ENCODE data around the gene CPXM1. TPM values are rescaled to one million over a fixed set of nuclear protein-coding genes. Genes with fewer than 3 reads are reported as not detected.
"Not testable (repeated sequence)": the region's sequence is repeated elsewhere in the genome, so short reads cannot be mapped to it uniquely, and the experiment has no call there.

Gene CPXM1
- total RNA-seq, 1 donor from 2014 or later = 1.5 TPM

- H3K36me3 Mint-ChIP-seq (ENCODE audit: low read depth) = no peaks in the 10 kb centered on the region
- peaks cover 6% of the 10 kb centered on the region for H3K4me1 Mint-ChIP-seq (ENCODE audit: low read depth)
- H3K4me3 Mint-ChIP-seq (ENCODE audit: low read depth) = no peak overlapping the region
- H3K27ac Mint-ChIP-seq = no peak overlapping the region
- H3K9me3 Mint-ChIP-seq = no peaks in the 10 kb centered on the region
- no peak for DNase-seq (ENCODE audit: low spot score)
- peaks cover 34% of the 10 kb centered on the region for H3K27me3 Mint-ChIP-seq (ENCODE audit: low read depth)
- intact Hi-C loops (cut with micrococcal nuclease) = no loop called here
These were observed 5.5 kb downstream of the CPXM1 start for GRCh38 chr20:2794866-2795447.

- H3K27me3 Mint-ChIP-seq (ENCODE audit: low read depth) = peaks cover 30% of the 10 kb centered on the region
- H3K36me3 Mint-ChIP-seq (ENCODE audit: low read depth) = no peaks in the 10 kb centered on the region
- intact Hi-C loops (cut with micrococcal nuclease) = no loop called here
These were observed 6.2 kb downstream of the CPXM1 start for GRCh38 chr20:2794202-2794748.

GRCh38 chr20:2793471-2793870 is 7.0 kb downstream of the CPXM1 start:
- intact Hi-C loops (cut with micrococcal nuclease) = no loop called here

More at GRCh38 chr20:2794202-2794748, 6.2 kb downstream of the CPXM1 start:
- Mint-ChIP-seq H3K9me3 (no peaks in the 10 kb centered on the region), H3K27ac (no peak overlapping the region), H3K4me3 (ENCODE audit: low read depth) (no peak overlapping the region), H3K4me1 (ENCODE audit: low read depth) (no peaks in the 10 kb centered on the region)
- no peak for DNase-seq (ENCODE audit: low spot score)

GRCh38 chr20:2783908-2784566 is 16.4 kb downstream of the CPXM1 start:
- no peak overlapping the region for H3K27ac Mint-ChIP-seq
- intact Hi-C loops (cut with micrococcal nuclease) = no loop called here
- no peak overlapping the region for H3K4me3 Mint-ChIP-seq (ENCODE audit: low read depth)
- no peaks in the 10 kb centered on the region for H3K36me3 Mint-ChIP-seq (ENCODE audit: low read depth)
- DNase-seq (ENCODE audit: low spot score) = no peak
- peaks cover 24% of the 10 kb centered on the region for H3K27me3 Mint-ChIP-seq (ENCODE audit: low read depth)
- peaks cover 3% of the 10 kb centered on the region for H3K4me1 Mint-ChIP-seq (ENCODE audit: low read depth)
- H3K9me3 Mint-ChIP-seq = no peaks in the 10 kb centered on the region

More at GRCh38 chr20:2793471-2793870, 7.0 kb downstream of the CPXM1 start:
- no peak for DNase-seq (ENCODE audit: low spot score)
- H3K36me3 Mint-ChIP-seq (ENCODE audit: low read depth) = no peaks in the 10 kb centered on the region
- H3K27me3 Mint-ChIP-seq (ENCODE audit: low read depth) = peaks cover 23% of the 10 kb centered on the region
- H3K27ac Mint-ChIP-seq = no peak overlapping the region
- no peaks in the 10 kb centered on the region for H3K4me1 Mint-ChIP-seq (ENCODE audit: low read depth)
- H3K4me3 Mint-ChIP-seq (ENCODE audit: low read depth) = no peak overlapping the region
- no peaks in the 10 kb centered on the region for H3K9me3 Mint-ChIP-seq

GRCh38 chr20:2780948-2781347 is 19.5 kb downstream of the CPXM1 start:
- intact Hi-C loops (cut with micrococcal nuclease) = no loop called here
- peaks cover 3% of the 10 kb centered on the region for H3K4me1 Mint-ChIP-seq (ENCODE audit: low read depth)
- H3K27ac Mint-ChIP-seq = no peak overlapping the region
- no peaks in the 10 kb centered on the region for H3K9me3 Mint-ChIP-seq
- no peaks in the 10 kb centered on the region for H3K36me3 Mint-ChIP-seq (ENCODE audit: low read depth)
- no peak for DNase-seq (ENCODE audit: low spot score)
- H3K27me3 Mint-ChIP-seq (ENCODE audit: low read depth) = peaks cover 21% of the 10 kb centered on the region
- no peak overlapping the region for H3K4me3 Mint-ChIP-seq (ENCODE audit: low read depth)

GRCh38 chr20:2778602-2779321 is 21.7 kb downstream of the CPXM1 start:
- peaks cover 3% of the 10 kb centered on the region for H3K4me1 Mint-ChIP-seq (ENCODE audit: low read depth)
- no peak overlapping the region for H3K27ac Mint-ChIP-seq
- H3K36me3 Mint-ChIP-seq (ENCODE audit: low read depth) = no peaks in the 10 kb centered on the region
- peaks cover 15% of the 10 kb centered on the region for H3K27me3 Mint-ChIP-seq (ENCODE audit: low read depth)
- DNase-seq (ENCODE audit: low spot score) = no peak
- H3K4me3 Mint-ChIP-seq (ENCODE audit: low read depth) = no peak overlapping the region
- H3K9me3 Mint-ChIP-seq = no peaks in the 10 kb centered on the region
- intact Hi-C loops (cut with micrococcal nuclease) = no loop called here

GRCh38 chr20:2775139-2775538 is 25.3 kb downstream of the CPXM1 start:
- intact Hi-C loops (cut with micrococcal nuclease) = no loop called here
- Mint-ChIP-seq H3K27ac (no peak overlapping the region), H3K27me3 (ENCODE audit: low read depth) (peaks cover 8% of the 10 kb centered on the region), H3K36me3 (ENCODE audit: low read depth) (no peaks in the 10 kb centered on the region), H3K9me3 (no peaks in the 10 kb centered on the region), H3K4me3 (ENCODE audit: low read depth) (no peak overlapping the region), H3K4me1 (ENCODE audit: low read depth) (peaks cover 5% of the 10 kb centered on the region)
- no peak for DNase-seq (ENCODE audit: low spot score)

GRCh38 chr20:2773812-2774211 is 26.6 kb downstream of the CPXM1 start:
- Mint-ChIP-seq H3K36me3 (ENCODE audit: low read depth) (no peaks in the 10 kb centered on the region), H3K27me3 (ENCODE audit: low read depth) (peaks cover 8% of the 10 kb centered on the region), H3K27ac (no peak overlapping the region), H3K9me3 (no peaks in the 10 kb centered on the region), H3K4me1 (ENCODE audit: low read depth) (peaks cover 5% of the 10 kb centered on the region), H3K4me3 (ENCODE audit: low read depth) (no peak overlapping the region)
- intact Hi-C loops (cut with micrococcal nuclease) = no loop called here
- no peak for DNase-seq (ENCODE audit: low spot score)

GRCh38 chr20:2771631-2772080 is 28.8 kb downstream of the CPXM1 start:
- no peaks in the 10 kb centered on the region for H3K9me3 Mint-ChIP-seq
- intact Hi-C loops (cut with micrococcal nuclease) = no loop called here
- peaks cover 13% of the 10 kb centered on the region for H3K27me3 Mint-ChIP-seq (ENCODE audit: low read depth)
- no peaks in the 10 kb centered on the region for H3K36me3 Mint-ChIP-seq (ENCODE audit: low read depth)
- DNase-seq (ENCODE audit: low spot score) = no peak
- H3K27ac Mint-ChIP-seq = no peak overlapping the region
- peaks cover 5% of the 10 kb centered on the region for H3K4me1 Mint-ChIP-seq (ENCODE audit: low read depth)
- no peak overlapping the region for H3K4me3 Mint-ChIP-seq (ENCODE audit: low read depth)

- DNase-seq (ENCODE audit: low spot score); H3K36me3 Mint-ChIP-seq (ENCODE audit: low read depth); H3K4me3 Mint-ChIP-seq (ENCODE audit: low read depth); intact Hi-C loops (cut with micrococcal nuclease); H3K9me3 Mint-ChIP-seq; H3K4me1 Mint-ChIP-seq (ENCODE audit: low read depth); H3K27ac Mint-ChIP-seq: not testable (repeated sequence)
- H3K27me3 Mint-ChIP-seq (ENCODE audit: low read depth) = peaks cover 14% of the 10 kb centered on the region
These were observed 30.3 kb downstream of the CPXM1 start for GRCh38 chr20:2770091-2770490.

- H3K27ac Mint-ChIP-seq = no peak overlapping the region
- intact Hi-C loops (cut with micrococcal nuclease) = no loop called here
- H3K4me3 Mint-ChIP-seq (ENCODE audit: low read depth) = no peak overlapping the region
- H3K4me1 Mint-ChIP-seq (ENCODE audit: low read depth) = peaks cover 5% of the 10 kb centered on the region
- no peaks in the 10 kb centered on the region for H3K9me3 Mint-ChIP-seq
- DNase-seq (ENCODE audit: low spot score) = no peak
- no peaks in the 10 kb centered on the region for H3K36me3 Mint-ChIP-seq (ENCODE audit: low read depth)
- H3K27me3 Mint-ChIP-seq (ENCODE audit: low read depth) = peaks cover 19% of the 10 kb centered on the region
These were observed 31.8 kb downstream of the CPXM1 start for GRCh38 chr20:2768632-2769015.

GRCh38 chr20:2767768-2768631 is 32.4 kb downstream of the CPXM1 start:
- Mint-ChIP-seq H3K27me3 (ENCODE audit: low read depth) (peaks cover 19% of the 10 kb centered on the region), H3K4me3 (ENCODE audit: low read depth) (no peak overlapping the region), H3K36me3 (ENCODE audit: low read depth) (no peaks in the 10 kb centered on the region), H3K27ac (no peak overlapping the region), H3K9me3 (no peaks in the 10 kb centered on the region), H3K4me1 (ENCODE audit: low read depth) (peaks cover 5% of the 10 kb centered on the region)
- no peak for DNase-seq (ENCODE audit: low spot score)
- intact Hi-C loops (cut with micrococcal nuclease) = no loop called here

Measured in activated T-helper 2 cell treated with anti-CD3 and anti-CD28 coated beads, Interferon-gamma antibody, Interleukin-2, Interleukin-4, amounts not matched to agents 10 μg/mL and 5 μg/mL and 100 μg/mL, durations not matched to agents 14 hours and 24 hours and 36 hours (primary cell).